Peyer's patch (tissue), 4 donors: Measurements from ENCODE around the gene TBC1D22B. TPM values are rescaled to one million over a fixed set of nuclear protein-coding genes. Genes with fewer than 3 reads are reported as not detected.

Experiments
- DNase-seq, 3 donors: peaks; one replicate each; pipeline ENCODE4 v3.0.0-alpha.2; 2017 to 2019
- H3K27ac ChIP-seq, 4 donors: fragments of 200-600 bp; sonication (generic); one replicate each; pipeline ENCODE4 v1.5.1; 2016 to 2019
- H3K27me3 ChIP-seq, 2 donors: fragments of 200-600 bp; sonication (generic); one replicate each; pipeline ENCODE4 v1.5.1; 2019
- H3K36me3 ChIP-seq, 3 donors: fragments of 200-600 bp; sonication (generic); one replicate each; pipeline ENCODE4 v1.5.1; 2016 to 2019
- H3K4me1 ChIP-seq, 4 donors: fragments of 200-600 bp; sonication (generic); one replicate each; pipeline ENCODE4 v1.5.1; 2016 to 2019
- H3K4me3 ChIP-seq, 4 donors: fragments of 200-600 bp; sonication (generic); 1 replicate in 3 of 4; 2 replicates in 1 of 4; pipeline ENCODE4 v1.5.1; 2016 to 2019; ENCODE audit warnings: mild to moderate bottlenecking in 1 of 4
- H3K9me3 ChIP-seq, 4 donors: fragments of 200-600 bp; sonication (generic); one replicate each; pipeline ENCODE4 v1.5.1; 2016 to 2019; ENCODE audit warnings: mild to moderate bottlenecking in 1 of 4
- CTCF ChIP-seq, 6 experiments: fragments of 450-650 bp in 4 of 6; fragments of 200-600 bp in 2 of 6; sonication (generic) in 1 of 6; IDR thresholded peaks; one replicate each; pipeline ENCODE4 v1.5.1; 2017 to 2019; ENCODE audit warnings: antibody characterized with exemption in 6 of 6, mild to moderate bottlenecking in 3 of 6, moderate library complexity in 1 of 6
- POLR2A ChIP-seq, 2 donors: fragments of 450-650 bp; IDR thresholded peaks; one replicate each; pipeline ENCODE4 v1.5.1; 2017; ENCODE audit warnings: antibody characterized with exemption in 2 of 2, mild to moderate bottlenecking in 2 of 2, moderate library complexity in 2 of 2
- total RNA-seq, 4 donors: library from RNA; depleted of rRNA; stranded (reverse); fragments of >200 nt; gene quantifications; one replicate each; pipeline ENCODE4 v1.1.0, GENCODE V29; 2016

Gene TBC1D22B
- total RNA-seq, 4 donors from 2014 or later = 12.4 to 23.3 (median 19.0) TPM

DNA sequence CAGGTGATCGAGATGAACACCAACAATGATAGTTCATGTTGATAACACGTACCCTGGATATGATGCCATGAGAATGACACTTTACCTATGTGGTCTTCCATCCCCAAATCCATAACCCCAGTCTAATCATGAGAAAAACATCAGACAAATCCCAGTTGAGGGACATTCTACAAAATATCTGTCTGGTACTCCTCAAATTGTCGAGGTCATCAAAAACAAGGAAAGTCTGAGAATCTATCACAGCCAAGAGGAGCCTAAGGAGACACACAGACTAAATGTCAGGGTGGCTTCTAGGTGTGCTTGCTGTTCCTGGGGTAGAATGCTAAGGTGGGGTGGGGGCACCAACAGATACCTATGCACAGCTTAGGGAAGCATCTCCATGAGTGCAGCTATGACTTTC, 93.5 kb downstream of the TBC1D22B start:
- TF ChIP-seq POLR2A (IDR thresholded peaks at IDR 0.05) (no peak), CTCF (IDR thresholded peaks at IDR 0.05) (no peak)
- H3K9me3 ChIP-seq = no peaks in the 10 kb centered on the region
- H3K27me3 ChIP-seq = no peaks in the 10 kb centered on the region
- no peaks in the 10 kb centered on the region for H3K4me1 ChIP-seq
- H3K4me3 ChIP-seq = no peak overlapping the region
- no peaks in the 10 kb centered on the region for H3K36me3 ChIP-seq
- DNase-seq = no peak
- no peak overlapping the region for H3K27ac ChIP-seq

DNA sequence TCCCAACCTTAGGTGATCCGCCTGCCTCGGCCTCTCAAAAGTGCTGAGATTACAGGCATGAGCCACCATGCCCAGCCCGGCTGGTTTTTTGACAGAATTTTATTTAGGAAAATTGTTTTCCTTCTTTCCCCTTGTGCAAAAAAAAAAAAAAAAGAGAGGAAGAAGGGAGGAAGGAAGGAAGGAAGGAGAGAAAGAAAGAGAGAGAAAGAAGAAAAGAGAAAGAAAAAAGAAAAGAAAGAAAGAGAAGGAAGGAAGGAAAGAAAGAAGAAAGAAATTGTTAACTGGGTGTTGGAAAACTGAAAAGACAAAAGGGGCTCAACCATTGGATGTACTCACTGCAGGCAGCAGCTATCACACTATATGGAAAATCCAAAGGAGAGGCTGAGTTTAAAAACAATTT, 94.8 kb downstream of the TBC1D22B start:
- no peak for TF ChIP-seq POLR2A (IDR thresholded peaks at IDR 0.05)
- TF ChIP-seq CTCF (IDR thresholded peaks at IDR 0.05) = no peak
- Histone ChIP-seq H3K36me3 (no peaks in the 10 kb centered on the region), H3K9me3 (no peaks in the 10 kb centered on the region), H3K4me1 (no peaks in the 10 kb centered on the region), H3K4me3 (no peak overlapping the region), H3K27me3 (no peaks in the 10 kb centered on the region), H3K27ac (no peak overlapping the region)
- no peak for DNase-seq

- no peaks in the 10 kb centered on the region for H3K36me3 ChIP-seq
- H3K4me3 ChIP-seq = peak within 1 kb of the TSS; percentile 83 to 99 (median 92)
- no peaks in the 10 kb centered on the region for H3K27me3 ChIP-seq
- peak; percentile 92 to 96 (median 92) for DNase-seq
- peak within 1 kb of the TSS; percentile 43 to 76 (median 54) for H3K27ac ChIP-seq
- no peaks in the 10 kb centered on the region for H3K4me1 ChIP-seq
- TF ChIP-seq POLR2A (IDR thresholded peaks at IDR 0.05) (peak in 1 of 2 donors; percentile 46), CTCF (IDR thresholded peaks at IDR 0.05) (peak in 1 of 6 experiments; percentile 3)
- H3K9me3 ChIP-seq = no peaks in the 10 kb centered on the region
These were observed 96.4 kb downstream of the TBC1D22B start, which contains the start of gene RNF8 for GRCh38 chr6:37353761-37354525. Gene RNF8, plus strand, starts transcription at chr6:37353983. Its CDS starts 182 bp downstream, at chr6:37354165.

DNA sequence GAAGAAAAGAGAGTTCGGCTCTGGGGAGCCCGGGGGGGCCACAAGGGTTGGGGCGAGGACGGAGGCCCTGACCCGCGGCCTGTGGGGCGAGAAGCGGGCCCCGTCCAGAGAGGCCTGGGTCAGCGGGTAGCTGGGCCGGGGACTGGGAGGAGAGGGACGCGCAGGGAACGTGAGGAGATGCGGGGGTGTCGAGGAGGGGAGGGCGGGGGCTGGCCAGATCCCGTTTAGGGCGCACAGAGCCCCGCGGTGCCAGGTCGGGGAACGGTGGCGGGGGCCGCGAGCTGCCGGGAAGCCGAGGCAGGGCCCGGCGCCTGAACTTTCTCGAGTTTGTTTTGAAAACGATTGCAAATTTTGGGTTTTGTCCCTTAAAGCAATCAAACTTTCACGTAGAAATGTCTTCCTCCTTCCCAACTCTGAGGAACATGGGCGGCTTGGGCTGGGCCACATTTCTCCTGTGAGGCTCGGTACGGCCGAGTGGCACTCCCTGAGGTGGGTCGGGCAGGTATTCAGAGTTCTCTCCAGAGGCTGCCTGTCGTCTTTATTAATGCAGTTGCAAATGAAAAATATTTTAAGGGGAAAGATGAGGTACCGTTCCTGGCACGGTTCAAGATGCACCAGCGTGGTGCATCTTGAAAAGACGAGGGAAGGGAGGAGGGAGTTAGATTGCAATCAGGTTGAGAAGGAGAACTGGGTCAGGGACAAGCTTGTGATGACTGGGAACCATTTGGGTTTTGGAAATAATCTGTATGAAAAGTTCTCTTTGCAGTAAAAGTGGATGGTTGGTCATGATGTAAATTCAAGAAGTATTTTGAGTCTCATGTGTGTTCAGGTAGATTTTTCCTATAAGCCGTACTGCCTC, 97.2 kb downstream of the TBC1D22B start:
- Histone ChIP-seq H3K27ac (peak overlapping the region in 3 of 4 donors; percentile 43 to 76 (median 45)), H3K27me3 (no peaks in the 10 kb centered on the region), H3K36me3 (peaks cover 0 to 2% (median 0%) of the 10 kb centered on the region in 3 donors), H3K4me3 (peak overlapping the region; percentile 83 to 99 (median 92)), H3K4me1 (no peaks in the 10 kb centered on the region), H3K9me3 (no peaks in the 10 kb centered on the region)
- no peak for TF ChIP-seq POLR2A (IDR thresholded peaks at IDR 0.05)
- no peak for TF ChIP-seq CTCF (IDR thresholded peaks at IDR 0.05)
- peak in 2 of 3 donors; percentile 17 to 48 for DNase-seq

- H3K4me1 ChIP-seq = no peaks in the 10 kb centered on the region
- H3K36me3 ChIP-seq = peaks cover 0 to 27% (median 0%) of the 10 kb centered on the region in 3 donors
- no peaks in the 10 kb centered on the region for H3K27me3 ChIP-seq
- DNase-seq = no peak
- no peak overlapping the region for H3K4me3 ChIP-seq
- no peak for TF ChIP-seq CTCF (IDR thresholded peaks at IDR 0.05)
- TF ChIP-seq POLR2A (IDR thresholded peaks at IDR 0.05) = no peak
- no peaks in the 10 kb centered on the region for H3K9me3 ChIP-seq
- no peak overlapping the region for H3K27ac ChIP-seq
These were observed 99.7 kb downstream of the TBC1D22B start for GRCh38 chr6:37357288-37357687.
